Endothelial cell of umbilical vein (primary cell): Measurements from ENCODE around the gene FXYD3.

Source experiments
- EZH2 ChIP-seq: IDR thresholded peaks from 2 replicates; pipeline ENCODE4 v1.6.1; 2012; ENCODE audit warnings: borderline replicate concordance, low read depth, mild to moderate bottlenecking, moderate library complexity, low read length, inconsistent platforms; ENCODE audit not compliant: severe bottlenecking
- JUN ChIP-seq: IDR thresholded peaks from 2 replicates; pipeline ENCODE4 v1.6.1; 2011; ENCODE audit warnings: borderline replicate concordance, low read depth; ENCODE audit not compliant: insufficient read length, insufficient read depth
- MYC ChIP-seq: IDR thresholded peaks from one replicate; pipeline ENCODE4 v1.6.1; 2011; ENCODE audit warnings: mild to moderate bottlenecking, low read depth, low read length
- POLR2A ChIP-seq: IDR thresholded peaks from 2 replicates; pipeline ENCODE4 v1.6.1; 2012; ENCODE audit warnings: low read depth, mild to moderate bottlenecking, control low read depth, low read length
- POLR2AphosphoS5 ChIP-seq: IDR thresholded peaks from 2 replicates; pipeline ENCODE4 v1.6.1; 2012; ENCODE audit warnings: low read depth, mild to moderate bottlenecking, control low read depth, low read length, moderate library complexity; ENCODE audit not compliant: insufficient read depth
- TF ChIP-seq, protein P1 (sequence below), 2 donors: IDR thresholded peaks; 1 replicate in 1 of 2; 2 replicates in 1 of 2; pipeline ENCODE4 v1.5.1; 2011; ENCODE audit warnings: low read length in 2 of 2, mild to moderate bottlenecking in 2 of 2, moderate library complexity in 2 of 2, control low read depth in 1 of 2, inconsistent platforms in 1 of 2, low read depth in 1 of 2; ENCODE audit not compliant: insufficient read depth in 1 of 2; ENCODE audit errors: extremely low read depth in 1 of 2
- TF ChIP-seq, protein P2 (sequence below): IDR thresholded peaks from 2 replicates; pipeline ENCODE4 v1.6.1; 2011; ENCODE audit not compliant: insufficient read depth, insufficient read length

- TF ChIP-seq JUN, result no peak
- no peak for TF ChIP-seq POLR2A
- no peak for TF ChIP-seq EZH2
- TF ChIP-seq, protein P1, sequence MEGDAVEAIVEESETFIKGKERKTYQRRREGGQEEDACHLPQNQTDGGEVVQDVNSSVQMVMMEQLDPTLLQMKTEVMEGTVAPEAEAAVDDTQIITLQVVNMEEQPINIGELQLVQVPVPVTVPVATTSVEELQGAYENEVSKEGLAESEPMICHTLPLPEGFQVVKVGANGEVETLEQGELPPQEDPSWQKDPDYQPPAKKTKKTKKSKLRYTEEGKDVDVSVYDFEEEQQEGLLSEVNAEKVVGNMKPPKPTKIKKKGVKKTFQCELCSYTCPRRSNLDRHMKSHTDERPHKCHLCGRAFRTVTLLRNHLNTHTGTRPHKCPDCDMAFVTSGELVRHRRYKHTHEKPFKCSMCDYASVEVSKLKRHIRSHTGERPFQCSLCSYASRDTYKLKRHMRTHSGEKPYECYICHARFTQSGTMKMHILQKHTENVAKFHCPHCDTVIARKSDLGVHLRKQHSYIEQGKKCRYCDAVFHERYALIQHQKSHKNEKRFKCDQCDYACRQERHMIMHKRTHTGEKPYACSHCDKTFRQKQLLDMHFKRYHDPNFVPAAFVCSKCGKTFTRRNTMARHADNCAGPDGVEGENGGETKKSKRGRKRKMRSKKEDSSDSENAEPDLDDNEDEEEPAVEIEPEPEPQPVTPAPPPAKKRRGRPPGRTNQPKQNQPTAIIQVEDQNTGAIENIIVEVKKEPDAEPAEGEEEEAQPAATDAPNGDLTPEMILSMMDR (IDR thresholded peaks at IDR 0.05; ENCODE audit: extremely low read depth in 1 of 2, insufficient read depth in 1 of 2, low read depth in 1 of 2, low read length in 2 of 2), result no peak
- TF ChIP-seq, protein P2, sequence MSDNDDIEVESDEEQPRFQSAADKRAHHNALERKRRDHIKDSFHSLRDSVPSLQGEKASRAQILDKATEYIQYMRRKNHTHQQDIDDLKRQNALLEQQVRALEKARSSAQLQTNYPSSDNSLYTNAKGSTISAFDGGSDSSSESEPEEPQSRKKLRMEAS, result no peak
- TF ChIP-seq POLR2AphosphoS5, result no peak
- TF ChIP-seq MYC, result no peak
These were observed 4.6 kb upstream of the FXYD3 start for GRCh38 chr19:35110974-35111373.
